DOHH2 (cell line): ENCODE measurements around the gene GXYLT2.

ENCODE experiments used
- H3F3A ChIP-seq: fragments of 200-600 bp; sonication (generic), shearing (Covaris generic); 2 replicates; pipeline ENCODE4 v1.6.0; 2016; ENCODE audit warnings: antibody characterized with exemption, mild to moderate bottlenecking; ENCODE audit not compliant: control insufficient read depth, insufficient read depth
- H3K27ac ChIP-seq: fragments of 200-600 bp; sonication (generic); 2 replicates; pipeline ENCODE4 v1.5.1; 2014; ENCODE audit warnings: low read depth, mild to moderate bottlenecking, low read length, moderate library complexity
- H3K27me3 ChIP-seq: fragments of 200-600 bp; sonication (generic); 2 replicates; pipeline ENCODE4 v1.6.1; 2014; ENCODE audit warnings: mild to moderate bottlenecking, low read length, mixed read lengths; ENCODE audit not compliant: control insufficient read depth
- H3K36me3 ChIP-seq: fragments of 200-600 bp; sonication (generic); 2 replicates; pipeline ENCODE4 v1.6.1; 2014; ENCODE audit warnings: mild to moderate bottlenecking, low read length, moderate library complexity, mixed read lengths; ENCODE audit not compliant: control insufficient read depth
- H3K4me1 ChIP-seq: fragments of 200-600 bp; sonication (generic); 2 replicates; pipeline ENCODE4 v1.6.1; 2014; ENCODE audit warnings: mild to moderate bottlenecking, low read length, mixed read lengths; ENCODE audit not compliant: control insufficient read depth
- H3K4me2 ChIP-seq: fragments of 200-600 bp; sonication (generic); 2 replicates; pipeline ENCODE4 v1.6.0; 2014; ENCODE audit warnings: mild to moderate bottlenecking, low read length, moderate library complexity
- H3K4me3 ChIP-seq: fragments of 200-600 bp; sonication (generic); 2 replicates; pipeline ENCODE4 v1.5.1; 2014; ENCODE audit warnings: mild to moderate bottlenecking, low read length, mixed read lengths
- H3K79me2 ChIP-seq: fragments of 200-600 bp; sonication (generic); 2 replicates; pipeline ENCODE4 v1.6.1; 2014; ENCODE audit warnings: mild to moderate bottlenecking, low read length, mixed read lengths; ENCODE audit not compliant: control insufficient read depth
- H3K9me2 ChIP-seq: fragments of 200-600 bp; sonication (generic); replicated peaks from 2 replicates; pipeline ENCODE4 v1.6.1; 2014; ENCODE audit warnings: mild to moderate bottlenecking, low read length, mixed read lengths; ENCODE audit not compliant: control insufficient read depth
- H3K9me3 ChIP-seq: fragments of 200-600 bp; sonication (generic); 2 replicates; pipeline ENCODE4 v1.6.1; 2014; ENCODE audit warnings: antibody characterized with exemption, low read length, mixed read lengths; ENCODE audit not compliant: control insufficient read depth, insufficient read depth
- H4K20me1 ChIP-seq: fragments of 200-600 bp; sonication (generic); 2 replicates; pipeline ENCODE4 v1.6.0; 2014; ENCODE audit warnings: low read depth, mild to moderate bottlenecking, antibody characterized with exemption, low read length, moderate library complexity; ENCODE audit not compliant: control insufficient read depth, insufficient read depth
- CTCF ChIP-seq: fragments of 200-600 bp; sonication (generic); IDR thresholded peaks from one replicate; pipeline ENCODE4 v1.5.1; 2014; ENCODE audit warnings: antibody characterized with exemption, mild to moderate bottlenecking, low read depth, low read length; ENCODE audit not compliant: poor library complexity, severe bottlenecking
- EZH2phosphoT487 ChIP-seq: fragments of 200-600 bp; sonication (generic); IDR thresholded peaks from 2 replicates; pipeline ENCODE4 v1.6.1; 2017; ENCODE audit warnings: borderline replicate concordance, mild to moderate bottlenecking, antibody characterized with exemption, low read length, moderate library complexity, mixed read lengths

GXYLT2 gene

GRCh38 chr3:72973786-72974185, 85.9 kb downstream of the GXYLT2 start:
- no peak overlapping the region for H3K4me2 ChIP-seq
- no peaks in the 10 kb centered on the region for H4K20me1 ChIP-seq
- no peaks in the 10 kb centered on the region for H3K36me3 ChIP-seq
- no peaks in the 10 kb centered on the region for H3K9me3 ChIP-seq
- no peaks in the 10 kb centered on the region for H3K27me3 ChIP-seq
- no peaks in the 10 kb centered on the region for H3F3A ChIP-seq
- H3K4me3 ChIP-seq = no peak overlapping the region
- TF ChIP-seq EZH2phosphoT487 = no peak
- H3K9me2 ChIP-seq = no peaks in the 10 kb centered on the region
- H3K4me1 ChIP-seq = peaks cover 14% of the 10 kb centered on the region
- no peaks in the 10 kb centered on the region for H3K79me2 ChIP-seq
- H3K27ac ChIP-seq = no peak overlapping the region

- Histone ChIP-seq H3K27ac (no peak overlapping the region), H3K4me3 (no peak overlapping the region), H3K9me2 (no peaks in the 10 kb centered on the region), H3F3A (no peaks in the 10 kb centered on the region), H3K79me2 (no peaks in the 10 kb centered on the region), H4K20me1 (no peaks in the 10 kb centered on the region), H3K36me3 (no peaks in the 10 kb centered on the region), H3K4me1 (peaks cover 14% of the 10 kb centered on the region), H3K4me2 (no peak overlapping the region), H3K27me3 (no peaks in the 10 kb centered on the region), H3K9me3 (no peaks in the 10 kb centered on the region)
- TF ChIP-seq CTCF = no peak
- no peak for TF ChIP-seq EZH2phosphoT487
These were observed 87.1 kb downstream of the GXYLT2 start for GRCh38 chr3:72974956-72975355.

- no peaks in the 10 kb centered on the region for H3F3A ChIP-seq
- no peaks in the 10 kb centered on the region for H3K36me3 ChIP-seq
- H3K27me3 ChIP-seq = no peaks in the 10 kb centered on the region
- H3K4me1 ChIP-seq = peaks cover 14% of the 10 kb centered on the region
- H3K27ac ChIP-seq = no peak overlapping the region
- H4K20me1 ChIP-seq = no peaks in the 10 kb centered on the region
- no peaks in the 10 kb centered on the region for H3K79me2 ChIP-seq
- H3K9me3 ChIP-seq = no peaks in the 10 kb centered on the region
- H3K4me2 ChIP-seq = peak overlapping the region; percentile 7; the same call in 1 of the 2 replicates
- no peak overlapping the region for H3K4me3 ChIP-seq
- H3K9me2 ChIP-seq = no peaks in the 10 kb centered on the region
- no peak for TF ChIP-seq EZH2phosphoT487
- no peak for TF ChIP-seq CTCF
These were observed 88.5 kb downstream of the GXYLT2 start for GRCh38 chr3:72976281-72976741.

GRCh38 chr3:72977060-72977808, 89.4 kb downstream of the GXYLT2 start:
- no peaks in the 10 kb centered on the region for H3K9me2 ChIP-seq
- H3K27me3 ChIP-seq = no peaks in the 10 kb centered on the region
- no peaks in the 10 kb centered on the region for H4K20me1 ChIP-seq
- H3K36me3 ChIP-seq = no peaks in the 10 kb centered on the region
- TF ChIP-seq EZH2phosphoT487 (no peak), CTCF (peak; percentile 39)
- peaks cover 14% of the 10 kb centered on the region for H3K4me1 ChIP-seq
- H3K4me3 ChIP-seq = no peak overlapping the region
- H3K27ac ChIP-seq = no peak overlapping the region
- peak overlapping the region; percentile 3 for H3K4me2 ChIP-seq
- H3K9me3 ChIP-seq = no peaks in the 10 kb centered on the region
- H3K79me2 ChIP-seq = no peaks in the 10 kb centered on the region
- no peaks in the 10 kb centered on the region for H3F3A ChIP-seq
